B cell (primary cell): ENCODE measurements around the gene BIK. TPM values are rescaled to one million over a fixed set of nuclear protein-coding genes. Genes with fewer than 3 reads are reported as not detected.

Experiments
- ATAC-seq: fragments of 200-7000 bp; cut with Tn5 transposase; one replicate; pipeline ENCODE4 v1.10.0; 2021; ENCODE audit warnings: low read depth, mild to moderate bottlenecking, moderate number of reproducible peaks, moderate library complexity
- CTCF ChIA-PET: fragments of 350-600 bp; sonication (Branson Sonifier 250); formaldehyde crosslinking; loops from one replicate; lab custom pipeline; 2021; ENCODE audit warnings: antibody characterized with exemption, inconsistent platforms; lab: Charles Lee
- POLR2A ChIA-PET: fragments of 350-600 bp; sonication (Branson Sonifier 250); formaldehyde crosslinking; loops from one replicate; lab custom pipeline; 2021; ENCODE audit warnings: antibody characterized with exemption; lab: Charles Lee
- DNase-seq: peaks from one replicate; pipeline ENCODE4 v3.0.0; 2013
- H2AFZ ChIP-seq: 2 replicates; pipeline ENCODE4 v1.6.1; 2012; ENCODE audit warnings: mild to moderate bottlenecking, low read depth, low read length; ENCODE audit not compliant: insufficient read depth, poor library complexity, severe bottlenecking
- H3K27ac ChIP-seq, 2 donors: 1 replicate in 1 of 2; 2 replicates in 1 of 2; pipeline ENCODE4 v1.5.1; 2012 to 2013; ENCODE audit warnings: low read length in 2 of 2, mild to moderate bottlenecking in 2 of 2, moderate library complexity in 1 of 2
- H3K27me3 ChIP-seq, 4 experiments: fragments of 200-600 bp in 1 of 4; sonication (generic) in 1 of 4; replicated peaks in 1 of 4; 1 replicate in 2 of 4; 2 replicates in 2 of 4; pipeline versions ENCODE4 v1.6.1 to v1.7.0; 2013 to 2016; ENCODE audit warnings: low read length in 3 of 4, mild to moderate bottlenecking in 2 of 4, mixed read lengths in 1 of 4, moderate library complexity in 1 of 4; ENCODE audit not compliant: insufficient read depth in 4 of 4, control insufficient read depth in 3 of 4; ENCODE audit errors: control extremely low read depth in 1 of 4
- H3K36me3 ChIP-seq, 2 experiments: replicated peaks in 1 of 2; 1 replicate in 1 of 2; 2 replicates in 1 of 2; pipeline versions ENCODE4 v1.6.1 to v1.7.1; 2013; ENCODE audit warnings: low read length in 1 of 2; ENCODE audit not compliant: insufficient read depth in 2 of 2, control insufficient read depth in 1 of 2; ENCODE audit errors: control extremely low read depth in 1 of 2, extremely low read depth in 1 of 2
- H3K4me1 ChIP-seq, 2 donors: fragments of 200-600 bp in 1 of 2; sonication (generic) in 1 of 2; 1 replicate in 1 of 2; 2 replicates in 1 of 2; pipeline versions ENCODE4 v1.5.1 to v1.6.1; 2013 to 2017; ENCODE audit warnings: low read length in 2 of 2; ENCODE audit not compliant: control insufficient read depth in 2 of 2, insufficient read depth in 2 of 2
- H3K4me2 ChIP-seq: replicated peaks from 2 replicates; pipeline ENCODE3; 2012; ENCODE audit warnings: mild to moderate bottlenecking, low read depth, low read length; ENCODE audit not compliant: poor library complexity, severe bottlenecking
- H3K4me3 ChIP-seq, 5 experiments: fragments of 200-600 bp in 1 of 5; sonication (generic) in 1 of 5; 1 replicate in 3 of 5; 2 replicates in 2 of 5; pipeline versions ENCODE4 v1.5.1 to v1.7.0; 2011 to 2016; ENCODE audit warnings: low read length in 4 of 5, mild to moderate bottlenecking in 4 of 5, low read depth in 2 of 5, control low read depth in 1 of 5, moderate library complexity in 1 of 5; ENCODE audit not compliant: insufficient read depth in 1 of 5; ENCODE audit errors: control extremely low read depth in 1 of 5, extremely low read depth in 1 of 5
- H3K79me2 ChIP-seq: fragments of 200-600 bp; sonication (generic); one replicate; pipeline ENCODE4 v1.6.0; 2016; ENCODE audit warnings: low read length; ENCODE audit not compliant: control insufficient read depth, insufficient read depth
- H3K9ac ChIP-seq: fragments of 200-600 bp; sonication (generic); 2 replicates; pipeline ENCODE4 v1.6.1; 2017; ENCODE audit warnings: mild to moderate bottlenecking, low read length, moderate library complexity
- H3K9me3 ChIP-seq, 3 donors: one replicate each; pipeline versions ENCODE4 v1.6.1 to v1.7.1; 2013; ENCODE audit warnings: low read length in 2 of 3; ENCODE audit not compliant: control insufficient read depth in 2 of 3, insufficient read depth in 1 of 3; ENCODE audit errors: control extremely low read depth in 1 of 3
- H4K20me1 ChIP-seq: 2 replicates; pipeline ENCODE4 v1.6.0; 2012; ENCODE audit warnings: mild to moderate bottlenecking, low read length; ENCODE audit not compliant: insufficient read depth, control insufficient read depth, poor library complexity, severe bottlenecking
- H3K27ac Mint-ChIP-seq: one replicate; pipeline ENCODE4 v1.8.0; 2021; ENCODE audit warnings: mixed read lengths
- H3K27me3 Mint-ChIP-seq: one replicate; pipeline ENCODE4 v1.8.0; 2021; ENCODE audit warnings: mixed read lengths
- H3K4me1 Mint-ChIP-seq: one replicate; pipeline ENCODE4 v1.8.0; 2021; ENCODE audit warnings: mixed read lengths
- H3K4me3 Mint-ChIP-seq: one replicate; pipeline ENCODE4 v1.8.0; 2021; ENCODE audit warnings: mixed read lengths
- H3K9me3 Mint-ChIP-seq: one replicate; pipeline ENCODE4 v1.8.0; 2022; ENCODE audit warnings: mixed read lengths; ENCODE audit not compliant: insufficient read depth
- CTCF ChIP-seq: fragments of 200-600 bp; IDR thresholded peaks from one replicate; pipeline ENCODE4 v1.8.0; 2022; ENCODE audit warnings: antibody characterized with exemption, mild to moderate bottlenecking
- EZH2 ChIP-seq: IDR thresholded peaks from 2 replicates; pipeline ENCODE4 v1.6.1; 2012; ENCODE audit warnings: borderline replicate concordance, low read depth, mild to moderate bottlenecking, moderate library complexity, low read length; ENCODE audit not compliant: insufficient read depth, poor library complexity, severe bottlenecking
- WGBS: methylation state at CpG from one replicate; pipeline ENCODE4 v1.1.5; 2013; ENCODE audit warnings: missing lambda C conversion rate; ENCODE audit not compliant: insufficient coverage; 5-methylcytosine and 5-hydroxymethylcytosine counted together
- intact Hi-C: fragments of 100-400 bp; cut with micrococcal nuclease; formaldehyde crosslinking; loops from one replicate; pipeline ENCODE4 v1.10.0; 2022
- polyA plus RNA-seq: library from polyadenylated mRNA; depleted of rRNA; stranded (reverse); fragments of >200 nt; gene quantifications from 2 replicates; pipeline ENCODE4 v1.2.3, GENCODE V29; 2012
- total RNA-seq, 2 donors: library from RNA; stranded (reverse); fragments of 120-200 nt in 1 of 2; gene quantifications; 1 replicate in 1 of 2; 2 replicates in 1 of 2; pipeline versions ENCODE4 v1.2.3 to v1.2.4, GENCODE V29; 2013 to 2022

The BIK gene
- total and polyA plus RNA-seq, 2 donors (not counting 1 experiment from before 2014, with no cell fraction given), result 1.3 to 2.7 TPM

- Histone ChIP-seq H2AFZ (no peak overlapping the region), H3K27ac (no peak overlapping the region), H3K4me1 (peaks cover 0 to 8% of the 10 kb centered on the region in 2 donors), H4K20me1 (peaks cover 23% of the 10 kb centered on the region), H3K9me3 (no peaks in the 10 kb centered on the region), H3K9ac (no peak overlapping the region), H3K79me2 (no peaks in the 10 kb centered on the region), H3K4me3 (no peak overlapping the region), H3K36me3 (peaks cover 0 to 5% of the 10 kb centered on the region in 2 experiments), H3K27me3 (no peaks in the 10 kb centered on the region), H3K4me2 (no peak overlapping the region)
- Mint-ChIP-seq H3K4me1 (peaks cover 14% of the 10 kb centered on the region), H3K27me3 (no peaks in the 10 kb centered on the region), H3K9me3 (no peaks in the 10 kb centered on the region), H3K4me3 (no peak overlapping the region), H3K27ac (no peak overlapping the region)
- TF ChIP-seq EZH2 (no peak), CTCF (no peak)
- CTCF ChIA-PET, result no interaction called here
- ATAC-seq (no peak), DNase-seq (no peak)
- POLR2A ChIA-PET, result interaction anchor here (0.6 kb wide), 1 partner anchor 1120 kb away, joined by 3 read pairs; no protein-coding TSS in a partner anchor
- intact Hi-C loops, result no loop called here
- WGBS, result 96% methylated on average over 22 of the region's 24 CpGs
Measured at GRCh38 chr22:43158778-43159483, 48.4 kb downstream of the BIK start.

- H3K4me3 ChIP-seq, result no peak overlapping the region
- no peaks in the 10 kb centered on the region for H3K79me2 ChIP-seq
- CTCF ChIA-PET, result no interaction called here
- peaks cover 22% of the 10 kb centered on the region for H4K20me1 ChIP-seq
- Mint-ChIP-seq H3K4me3 (no peak overlapping the region), H3K27ac (no peak overlapping the region), H3K27me3 (no peaks in the 10 kb centered on the region), H3K4me1 (peaks cover 16% of the 10 kb centered on the region), H3K9me3 (no peaks in the 10 kb centered on the region)
- no peaks in the 10 kb centered on the region for H3K27me3 ChIP-seq
- no peak overlapping the region for H2AFZ ChIP-seq
- peaks cover 0 to 5% of the 10 kb centered on the region in 2 experiments for H3K36me3 ChIP-seq
- H3K9ac ChIP-seq, result no peak overlapping the region
- H3K27ac ChIP-seq, result no peak overlapping the region
- peaks cover 0 to 12% of the 10 kb centered on the region in 2 donors for H3K4me1 ChIP-seq
- H3K9me3 ChIP-seq, result no peaks in the 10 kb centered on the region
- POLR2A ChIA-PET, result interaction anchor here (0.6 kb wide), 1 partner anchor 1120 kb away, joined by 3 read pairs; no protein-coding TSS in a partner anchor
- no peak for TF ChIP-seq EZH2
- TF ChIP-seq CTCF, result peak; percentile 13
- H3K4me2 ChIP-seq, result no peak overlapping the region
- ATAC-seq (no peak), DNase-seq (no peak)
- WGBS, result 92% methylated on average over 14 of the region's 18 CpGs
- intact Hi-C loops, result no loop called here
Measured at GRCh38 chr22:43159484-43160178, 49.1 kb downstream of the BIK start.
